ENCODE measurements around the gene KITLG. TPM values are rescaled to one million over a fixed set of nuclear protein-coding genes. Genes with fewer than 3 reads are reported as not detected.

The KITLG gene
- polyA plus RNA-seq, 3 donors, result 2.1 to 13.0 (median 11.9) TPM

GRCh38 chr12:88453323-88453722 lies 126.9 kb downstream of the KITLG start:
- H3K27ac ChIP-seq (ENCODE audit: low read depth, low read length), result no peak overlapping the region

DNA sequence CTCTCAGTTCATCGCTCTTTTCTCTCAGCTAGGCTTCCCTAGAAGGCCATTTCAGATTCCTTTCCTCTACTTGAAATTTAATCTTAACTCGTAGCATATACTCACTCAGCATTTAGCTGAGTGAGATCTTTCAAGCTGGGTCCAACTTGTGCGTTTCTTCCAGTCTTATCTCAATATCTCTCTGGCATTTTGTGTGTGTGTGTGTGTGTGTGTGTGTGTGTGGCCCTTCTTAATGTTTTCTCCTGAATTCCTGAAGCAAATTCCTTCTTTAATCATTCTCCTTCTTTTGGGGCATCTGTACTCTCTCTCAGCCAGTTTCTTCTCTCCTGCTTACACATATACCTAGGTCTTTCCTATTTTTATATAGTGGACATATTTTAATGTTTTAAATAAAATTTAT lies 129.1 kb downstream of the KITLG start:
- H3K27ac ChIP-seq (ENCODE audit: low read depth, low read length), result no peak overlapping the region
- 89 to 93% (median 93%) methylated on average over 3 of the region's 3 CpGs for WGBS, 3 donors

- 75 to 91% (median 83%) methylated on average over 1 of the region's 1 CpG for WGBS, 3 donors
- H3K27ac ChIP-seq (ENCODE audit: low read depth, low read length), result no peak overlapping the region
Measured at GRCh38 chr12:88450136-88450535, 130.1 kb downstream of the KITLG start.

GRCh38 chr12:88448337-88448915 lies 131.8 kb downstream of the KITLG start:
- 83 to 86% (median 86%) methylated on average over 5 of the region's 5 CpGs for WGBS, 3 donors
- H3K27ac ChIP-seq (ENCODE audit: low read depth, low read length), result no peak overlapping the region

DNA sequence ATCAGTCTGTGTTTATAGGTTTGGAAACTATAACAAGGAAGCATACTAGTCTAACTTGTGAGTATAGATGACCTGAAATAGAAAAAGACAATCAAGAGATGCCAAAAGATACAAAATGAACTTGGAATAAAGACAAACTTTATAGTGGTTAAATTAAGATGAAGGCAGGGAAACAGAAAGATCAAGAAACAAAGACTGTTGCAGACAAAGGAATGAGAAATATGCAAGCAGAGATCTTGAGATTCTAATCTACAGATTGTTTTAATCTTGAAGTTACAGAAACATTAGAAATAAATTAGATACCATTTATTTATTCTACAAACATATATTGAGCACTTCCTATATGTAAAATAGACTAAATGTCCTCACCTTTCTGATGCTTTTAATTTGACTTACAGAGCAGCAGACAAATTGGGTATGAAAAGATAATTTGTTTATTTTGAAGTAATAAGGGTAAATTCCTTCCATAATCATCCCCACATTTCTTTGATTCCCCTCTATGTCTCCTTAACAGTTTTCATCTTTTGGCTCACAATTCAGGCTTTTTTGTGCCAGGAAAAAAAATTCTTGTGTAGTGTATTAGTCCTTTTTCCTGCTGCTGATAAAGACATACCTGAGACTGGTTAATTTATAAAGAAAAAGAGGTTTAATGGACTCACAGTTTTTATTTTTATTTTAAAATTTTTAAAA lies 134.4 kb downstream of the KITLG start:
- no peak overlapping the region for H3K27ac ChIP-seq (ENCODE audit: low read depth, low read length)

DNA sequence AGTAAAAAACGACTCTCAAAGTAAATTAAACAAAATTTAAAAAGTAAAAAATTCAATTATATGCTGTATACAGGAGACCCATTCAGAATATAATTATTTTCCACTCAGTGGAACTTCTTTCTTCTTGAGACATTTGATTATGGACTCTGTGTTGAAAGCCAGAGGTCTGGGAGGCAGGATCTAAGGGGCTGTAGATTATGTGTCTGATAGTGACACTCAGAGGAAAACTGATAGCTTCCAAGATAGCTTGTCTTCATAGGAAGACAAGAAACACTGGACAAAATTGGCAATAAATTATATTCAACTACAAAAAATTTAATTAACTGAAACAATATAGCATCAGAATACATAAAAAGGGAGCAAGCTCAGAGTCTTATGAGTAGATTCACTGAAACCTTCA lies 135.8 kb downstream of the KITLG start:
- H3K27ac ChIP-seq (ENCODE audit: low read depth, low read length), result no peak overlapping the region
- 59 to 76% (median 71%) methylated on average over 1 of the region's 1 CpG for WGBS, 3 donors
